ENCODE results near the gene ZNF474.
A peak's percentile ranks its signal among the peaks of the same experiment; 100 is the strongest.

Gene ZNF474

GRCh38 chr5:122154910-122155309 is 25.6 kb downstream of the ZNF474 start:
- peak; percentile 46 for DNase-seq

- DNase-seq = no peak
These were observed 26.2 kb downstream of the ZNF474 start for GRCh38 chr5:122155546-122155945.

GRCh38 chr5:122156724-122157325 is 27.5 kb downstream of the ZNF474 start:
- no peak for DNase-seq

GRCh38 chr5:122162100-122162638 is 32.8 kb downstream of the ZNF474 start:
- no peak for DNase-seq

- no peak for DNase-seq
These were observed 34.0 kb downstream of the ZNF474 start for GRCh38 chr5:122163121-122164069.

- DNase-seq = no peak
These were observed 34.7 kb downstream of the ZNF474 start for GRCh38 chr5:122164070-122164435.

GRCh38 chr5:122164831-122165558 is 35.6 kb downstream of the ZNF474 start:
- no peak for DNase-seq

GRCh38 chr5:122165559-122166078 is 36.3 kb downstream of the ZNF474 start:
- no peak for DNase-seq

GRCh38 chr5:122169350-122170103 is 40.2 kb downstream of the ZNF474 start:
- no peak for DNase-seq

- no peak for DNase-seq
These were observed 41.3 kb downstream of the ZNF474 start for GRCh38 chr5:122170620-122171019.

GRCh38 chr5:122172207-122172606 is 42.9 kb downstream of the ZNF474 start:
- DNase-seq = no peak

- DNase-seq = no peak
These were observed 44.4 kb downstream of the ZNF474 start for GRCh38 chr5:122173474-122174415.

- DNase-seq = no peak
These were observed 45.7 kb downstream of the ZNF474 start for GRCh38 chr5:122175091-122175490.

GRCh38 chr5:122175852-122176251 is 46.5 kb downstream of the ZNF474 start:
- no peak for DNase-seq

- no peak for DNase-seq
These were observed 47.8 kb downstream of the ZNF474 start for GRCh38 chr5:122177161-122177560.

GRCh38 chr5:122179701-122180100 is 50.4 kb downstream of the ZNF474 start:
- no peak for DNase-seq

GRCh38 chr5:122180146-122180712 is 50.9 kb downstream of the ZNF474 start:
- no peak for DNase-seq

- DNase-seq = no peak
These were observed 51.7 kb downstream of the ZNF474 start for GRCh38 chr5:122180863-122181548.

- no peak for DNase-seq
These were observed 52.5 kb downstream of the ZNF474 start for GRCh38 chr5:122181863-122182262.

- DNase-seq = peak; percentile 72
These were observed 53.2 kb downstream of the ZNF474 start for GRCh38 chr5:122182491-122182921.
